Muscle of leg (tissue), 11 donors: ENCODE measurements around the gene SLC29A3. TPM values are rescaled to one million over a fixed set of nuclear protein-coding genes. Genes with fewer than 3 reads are reported as not detected.

ENCODE experiments used
- DNase-seq: peaks from one replicate; pipeline ENCODE4 v3.0.0; 2013
- H3K27ac ChIP-seq: one replicate; pipeline ENCODE4 v1.5.1; 2013; ENCODE audit warnings: mild to moderate bottlenecking, low read length, control low read depth
- H3K27me3 ChIP-seq: one replicate; pipeline ENCODE4 v1.6.1; 2013; ENCODE audit warnings: low read length; ENCODE audit not compliant: control insufficient read depth, insufficient read depth
- H3K36me3 ChIP-seq: one replicate; pipeline ENCODE4 v1.6.1; 2013; ENCODE audit warnings: low read length; ENCODE audit not compliant: control insufficient read depth, insufficient read depth
- H3K4me1 ChIP-seq: one replicate; pipeline ENCODE4 v1.6.1; 2013; ENCODE audit warnings: low read length; ENCODE audit not compliant: control insufficient read depth, insufficient read depth
- H3K4me3 ChIP-seq: one replicate; pipeline ENCODE4 v1.5.1; 2013; ENCODE audit warnings: low read length, control low read depth
- H3K9me3 ChIP-seq: replicated peaks from 2 replicates; pipeline ENCODE4 v1.6.1; 2013; ENCODE audit warnings: low read depth, low read length; ENCODE audit not compliant: control insufficient read depth
- WGBS: methylation state at CpG from one replicate; pipeline ENCODE4 v1.1.5; 2013; ENCODE audit warnings: missing lambda C conversion rate; ENCODE audit not compliant: insufficient coverage; 5-methylcytosine and 5-hydroxymethylcytosine counted together
- polyA plus RNA-seq, 8 donors: library from polyadenylated mRNA; unstranded; fragments of 120-200 nt; gene quantifications; one replicate each; pipeline versions ENCODE4 v1.2.1 to v1.2.3, GENCODE V29; 2013; ENCODE audit warnings: inconsistent platforms in 1 of 8, low replicate concordance in 1 of 8; ENCODE audit not compliant: insufficient read length in 8 of 8, insufficient read depth in 1 of 8
- total RNA-seq: library from RNA; stranded (reverse); fragments of 120-200 nt; gene quantifications from one replicate; pipeline ENCODE4 v1.2.4, GENCODE V29; 2013

Gene SLC29A3
- total and polyA plus RNA-seq, 9 donors: 1.7 to 5.4 (median 3.8) TPM

- H3K36me3 ChIP-seq: peaks cover 13% of the 10 kb centered on the region
- H3K9me3 ChIP-seq: no peaks in the 10 kb centered on the region
- DNase-seq: no peak
- 93% methylated on average over 10 of the region's 16 CpGs for WGBS
- H3K27me3 ChIP-seq: no peaks in the 10 kb centered on the region
- H3K4me3 ChIP-seq: no peak overlapping the region
- H3K27ac ChIP-seq: no peak overlapping the region
- no peaks in the 10 kb centered on the region for H3K4me1 ChIP-seq
Measured at GRCh38 chr10:71300555-71301370, 18.3 kb upstream of the SLC29A3 start.

DNA sequence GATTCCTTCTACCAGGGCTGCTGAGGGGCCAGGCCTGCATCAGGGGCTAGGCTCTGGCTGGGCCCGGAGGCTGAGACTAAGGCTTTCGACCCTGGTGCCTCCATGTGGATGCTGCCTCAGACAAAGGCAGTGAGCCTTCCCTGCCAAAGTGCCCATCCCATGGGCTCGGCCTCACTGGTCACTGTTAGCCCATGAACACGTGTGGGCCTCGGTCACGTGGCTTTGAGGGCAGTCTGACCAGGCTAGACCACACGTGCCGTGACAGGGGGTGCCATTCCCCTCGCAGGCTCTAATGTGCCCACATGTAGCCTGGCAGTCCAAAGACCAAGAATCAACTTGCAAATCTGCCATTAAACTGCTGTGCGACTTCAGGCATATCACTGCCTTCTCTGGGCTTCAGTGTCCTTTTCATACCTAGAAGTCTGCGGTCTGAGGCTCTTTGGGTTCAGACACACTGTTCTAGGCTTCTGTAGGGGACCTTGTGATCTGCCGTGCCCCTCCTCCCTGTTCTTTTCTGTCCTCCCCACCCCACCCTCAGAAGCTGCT is 17.6 kb upstream of the SLC29A3 start:
- no peak for DNase-seq
- Histone ChIP-seq H3K36me3 (peaks cover 11% of the 10 kb centered on the region), H3K27me3 (no peaks in the 10 kb centered on the region), H3K4me1 (no peaks in the 10 kb centered on the region), H3K27ac (no peak overlapping the region), H3K4me3 (no peak overlapping the region), H3K9me3 (no peaks in the 10 kb centered on the region)
- WGBS: 87% methylated on average over 11 of the region's 12 CpGs

DNA sequence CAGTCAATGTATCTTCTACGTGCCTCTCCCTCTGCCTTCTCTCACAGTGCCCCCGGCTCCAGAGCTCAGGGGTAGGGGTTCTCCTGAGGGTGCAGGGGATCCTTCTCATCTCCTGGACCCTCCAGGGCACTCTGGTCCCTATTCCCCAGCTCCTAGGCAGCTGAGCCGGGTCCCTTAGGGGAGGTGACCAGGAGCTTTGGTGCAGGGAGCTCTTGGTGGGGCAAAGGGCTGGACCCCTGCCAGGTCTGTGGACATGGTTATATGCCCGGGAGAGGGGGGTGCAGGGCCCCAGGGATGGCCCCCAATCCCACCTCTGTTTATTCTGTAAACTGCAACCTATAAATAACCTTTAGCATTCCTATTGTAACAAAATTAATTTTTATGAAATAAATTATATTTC is 16.6 kb upstream of the SLC29A3 start:
- WGBS: no CpG with 5 or more reads among the region's 4 CpGs
- no peak for DNase-seq
- Histone ChIP-seq H3K4me1 (no peaks in the 10 kb centered on the region), H3K9me3 (no peaks in the 10 kb centered on the region), H3K36me3 (peaks cover 10% of the 10 kb centered on the region), H3K27me3 (no peaks in the 10 kb centered on the region), H3K27ac (no peak overlapping the region), H3K4me3 (no peak overlapping the region)

- Histone ChIP-seq H3K27ac (no peak overlapping the region), H3K36me3 (peaks cover 6% of the 10 kb centered on the region), H3K4me3 (no peak overlapping the region), H3K9me3 (no peaks in the 10 kb centered on the region), H3K27me3 (no peaks in the 10 kb centered on the region), H3K4me1 (no peaks in the 10 kb centered on the region)
- DNase-seq: peak; percentile 77
- WGBS: 72% methylated on average over 5 of the region's 8 CpGs
Measured at GRCh38 chr10:71302874-71303568, 16.0 kb upstream of the SLC29A3 start.

DNA sequence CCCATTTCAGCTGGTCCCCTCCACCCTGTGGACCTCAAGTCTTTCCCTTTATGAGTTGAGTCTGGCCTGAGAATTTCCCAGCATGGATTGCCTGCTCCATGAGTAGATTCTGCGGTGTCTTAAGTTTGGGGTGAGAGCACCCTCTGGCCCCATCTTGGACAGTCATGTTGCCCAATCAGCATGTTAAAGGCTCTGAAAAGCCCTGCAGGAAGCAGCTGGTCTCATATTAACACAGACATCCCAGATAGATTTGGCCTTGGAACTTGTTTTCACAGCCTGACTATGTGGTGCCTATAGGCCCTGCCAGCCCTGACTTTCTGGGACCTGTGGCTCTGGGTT is 15.5 kb upstream of the SLC29A3 start:
- Histone ChIP-seq H3K4me1 (no peaks in the 10 kb centered on the region), H3K36me3 (peaks cover 6% of the 10 kb centered on the region), H3K9me3 (no peaks in the 10 kb centered on the region), H3K27ac (no peak overlapping the region), H3K27me3 (no peaks in the 10 kb centered on the region), H3K4me3 (no peak overlapping the region)
- no peak for DNase-seq
- no CpG with 5 or more reads among the region's 1 CpG for WGBS

GRCh38 chr10:71304914-71305313 is 14.1 kb upstream of the SLC29A3 start:
- DNase-seq: no peak
- Histone ChIP-seq H3K4me1 (peaks cover 2% of the 10 kb centered on the region), H3K4me3 (no peak overlapping the region), H3K36me3 (peaks cover 6% of the 10 kb centered on the region), H3K27me3 (no peaks in the 10 kb centered on the region), H3K9me3 (no peaks in the 10 kb centered on the region), H3K27ac (no peak overlapping the region)
- WGBS: 52% methylated on average over 4 of the region's 6 CpGs

- WGBS: no CpG with 5 or more reads among the region's 3 CpGs
- no peaks in the 10 kb centered on the region for H3K36me3 ChIP-seq
- peaks cover 2% of the 10 kb centered on the region for H3K4me1 ChIP-seq
- H3K27ac ChIP-seq: no peak overlapping the region
- no peak overlapping the region for H3K4me3 ChIP-seq
- H3K27me3 ChIP-seq: peaks cover 2% of the 10 kb centered on the region
- peaks cover 3% of the 10 kb centered on the region for H3K9me3 ChIP-seq
- DNase-seq: no peak
Measured at GRCh38 chr10:71306979-71307378, 12.1 kb upstream of the SLC29A3 start.

DNA sequence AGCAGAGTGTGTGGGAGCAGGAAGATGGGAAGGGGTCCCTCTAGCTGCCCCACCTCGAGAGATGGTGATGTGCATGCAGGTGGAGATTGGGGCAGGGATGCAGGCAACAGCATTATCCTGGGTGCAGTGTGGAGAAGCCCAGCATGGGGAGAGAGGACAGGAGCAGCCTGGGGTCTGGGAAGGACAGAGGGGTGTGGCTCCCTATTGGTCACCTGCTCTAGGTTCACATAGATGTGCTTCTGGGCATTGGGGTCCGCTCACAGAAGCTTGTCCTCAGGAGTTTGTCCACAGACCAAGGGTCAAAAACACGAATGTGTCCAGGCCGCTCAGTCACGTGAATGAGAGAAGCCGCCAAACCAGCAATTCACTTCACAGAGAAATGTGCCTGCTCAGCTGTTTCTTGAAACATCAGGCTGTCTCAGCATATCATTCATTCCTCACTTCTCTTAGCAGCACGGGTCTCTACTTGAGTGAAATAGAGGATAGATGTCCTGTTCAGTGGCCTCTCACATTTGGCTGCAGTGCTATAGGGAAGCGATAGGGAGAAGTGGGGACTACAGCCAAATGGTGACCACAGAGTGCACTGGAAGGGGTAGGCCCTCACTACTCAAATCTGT is 11.5 kb upstream of the SLC29A3 start:
- H3K27ac ChIP-seq: no peak overlapping the region
- 44% methylated on average over 7 of the region's 8 CpGs for WGBS
- DNase-seq: peak; percentile 76
- no peak overlapping the region for H3K4me3 ChIP-seq
- H3K27me3 ChIP-seq: peaks cover 2% of the 10 kb centered on the region
- no peaks in the 10 kb centered on the region for H3K36me3 ChIP-seq
- H3K9me3 ChIP-seq: peaks cover 3% of the 10 kb centered on the region
- H3K4me1 ChIP-seq: peaks cover 2% of the 10 kb centered on the region

DNA sequence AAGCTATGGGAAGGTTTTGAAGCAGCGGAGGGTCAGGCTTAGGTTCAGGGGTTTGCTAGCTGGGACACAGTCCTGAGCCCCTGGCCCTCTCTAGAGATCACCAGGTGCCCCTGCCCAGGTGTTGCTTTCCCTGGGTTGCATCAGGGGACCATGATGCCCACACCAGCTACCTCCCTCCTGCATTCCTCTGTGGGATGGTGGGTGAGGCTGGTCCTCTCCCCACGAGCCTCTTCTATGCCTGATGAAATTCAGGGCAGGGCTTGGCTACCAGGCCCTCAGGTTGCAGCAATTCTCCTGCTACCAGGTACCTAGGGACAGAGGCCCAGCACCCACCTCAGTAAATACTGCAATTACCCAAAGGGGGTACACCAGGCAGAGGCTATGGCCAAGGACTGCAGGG is 10.8 kb upstream of the SLC29A3 start:
- Histone ChIP-seq H3K36me3 (no peaks in the 10 kb centered on the region), H3K4me1 (peaks cover 9% of the 10 kb centered on the region), H3K27me3 (peaks cover 2% of the 10 kb centered on the region), H3K4me3 (no peak overlapping the region), H3K9me3 (peaks cover 3% of the 10 kb centered on the region), H3K27ac (no peak overlapping the region)
- DNase-seq: no peak
- WGBS: no CpG with 5 or more reads among the region's 2 CpGs

- WGBS: 55% methylated on average over 2 of the region's 3 CpGs
- Histone ChIP-seq H3K4me1 (peaks cover 16% of the 10 kb centered on the region), H3K4me3 (no peak overlapping the region), H3K9me3 (peaks cover 3% of the 10 kb centered on the region), H3K27ac (no peak overlapping the region), H3K27me3 (peaks cover 2% of the 10 kb centered on the region), H3K36me3 (no peaks in the 10 kb centered on the region)
- no peak for DNase-seq
Measured at GRCh38 chr10:71308985-71309384, 10.1 kb upstream of the SLC29A3 start.
